OCI-LY1 (cell line): ENCODE measurements around the gene AKAP13.

ENCODE experiments used
- H2AFZ ChIP-seq: fragments of 200-600 bp; sonication (generic), shearing (Covaris generic); 2 replicates; pipeline ENCODE4 v1.6.0; 2014; ENCODE audit warnings: antibody characterized with exemption, mild to moderate bottlenecking, low read length
- H3F3A ChIP-seq: fragments of 200-600 bp; sonication (generic), shearing (Covaris generic); 2 replicates; pipeline ENCODE4 v1.6.0; 2014; ENCODE audit warnings: mild to moderate bottlenecking, antibody characterized with exemption, low read length, moderate library complexity; ENCODE audit not compliant: insufficient read depth
- H3K27ac ChIP-seq: fragments of 200-600 bp; sonication (generic); 2 replicates; pipeline ENCODE4 v1.5.1; 2014; ENCODE audit warnings: low read length, mixed run types, mild to moderate bottlenecking, low read depth; ENCODE audit not compliant: poor library complexity, severe bottlenecking
- H3K27me3 ChIP-seq: fragments of 200-600 bp; sonication (generic); 2 replicates; pipeline ENCODE4 v1.6.0; 2014; ENCODE audit warnings: antibody characterized with exemption, mild to moderate bottlenecking, low read length, moderate library complexity; ENCODE audit not compliant: insufficient read depth
- H3K36me3 ChIP-seq: fragments of 200-600 bp; sonication (generic); 2 replicates; pipeline ENCODE4 v1.6.1; 2014; ENCODE audit warnings: mild to moderate bottlenecking, antibody characterized with exemption, low read length, moderate library complexity, mixed read lengths; ENCODE audit not compliant: insufficient read depth
- H3K4me1 ChIP-seq: fragments of 200-600 bp; sonication (generic); 2 replicates; pipeline ENCODE4 v1.5.1; 2014; ENCODE audit warnings: mild to moderate bottlenecking, low read length, moderate library complexity; ENCODE audit not compliant: insufficient read depth, severe bottlenecking
- H3K4me2 ChIP-seq: fragments of 200-600 bp; sonication (generic), shearing (Covaris generic); 2 replicates; pipeline ENCODE4 v1.6.1; 2014; ENCODE audit warnings: low read length
- H3K4me3 ChIP-seq: fragments of 200-600 bp; sonication (generic); 2 replicates; pipeline ENCODE4 v1.5.1; 2014; ENCODE audit warnings: low read length, low read depth, mild to moderate bottlenecking, mixed read lengths; ENCODE audit not compliant: poor library complexity, severe bottlenecking
- H3K79me2 ChIP-seq: fragments of 200-600 bp; shearing (Covaris generic); 2 replicates; pipeline ENCODE4 v1.6.1; 2016; ENCODE audit warnings: mixed run types, low read length, mixed read lengths; ENCODE audit not compliant: insufficient read depth
- H3K9ac ChIP-seq: fragments of 200-600 bp; sonication (generic), shearing (Covaris generic); 2 replicates; pipeline ENCODE4 v1.6.1; 2014; ENCODE audit warnings: mild to moderate bottlenecking, low read length, mixed read lengths
- H3K9me2 ChIP-seq: fragments of 200-600 bp; sonication (generic), shearing (Covaris generic); 2 replicates; pipeline ENCODE4 v1.6.1; 2014; ENCODE audit warnings: low read depth, mild to moderate bottlenecking, low read length, mixed read lengths
- H3K9me3 ChIP-seq: fragments of 200-600 bp; shearing (Covaris generic); 2 replicates; pipeline ENCODE4 v1.6.1; 2014; ENCODE audit warnings: low read length, mixed read lengths
- H4K20me1 ChIP-seq: fragments of 200-600 bp; sonication (generic), shearing (Covaris generic); 2 replicates; pipeline ENCODE4 v1.6.0; 2016; ENCODE audit warnings: mild to moderate bottlenecking, low read length; ENCODE audit not compliant: insufficient read depth
- EZH2 ChIP-seq: fragments of 200-600 bp; sonication (generic), shearing (Covaris generic); IDR thresholded peaks from 2 replicates; pipeline ENCODE4 v1.8.0; 2017; ENCODE audit warnings: borderline replicate concordance, mixed run types, mild to moderate bottlenecking, antibody characterized with exemption, low read length, moderate library complexity, mixed read lengths
- TF ChIP-seq, protein P1 (sequence below): fragments of 200-600 bp; sonication (generic), shearing (Covaris generic); IDR thresholded peaks from 2 replicates; pipeline ENCODE4 v1.5.1; 2017; ENCODE audit warnings: mild to moderate bottlenecking, antibody characterized with exemption, low read length, moderate library complexity, mixed read lengths

AKAP13 gene

GRCh38 chr15:85718981-85719380, 338.6 kb downstream of the AKAP13 start:
- Histone ChIP-seq H3K9ac (peak overlapping the region; percentile 62), H3K9me3 (no peaks in the 10 kb centered on the region), H3F3A (0 out of 2 replicates have a peak, but pooled peaks cover 3% of the 10 kb centered on the region), H3K27ac (peak overlapping the region; percentile 90), H3K79me2 (no peaks in the 10 kb centered on the region), H3K27me3 (no peaks in the 10 kb centered on the region), H3K4me3 (peak overlapping the region; percentile 6), H4K20me1 (no peaks in the 10 kb centered on the region), H3K9me2 (no peaks in the 10 kb centered on the region), H3K4me2 (peak overlapping the region; percentile 42), H2AFZ (no peak overlapping the region), H3K36me3 (peaks cover 89% of the 10 kb centered on the region), H3K4me1 (peaks cover 45% of the 10 kb centered on the region)
- TF ChIP-seq, protein P1, sequence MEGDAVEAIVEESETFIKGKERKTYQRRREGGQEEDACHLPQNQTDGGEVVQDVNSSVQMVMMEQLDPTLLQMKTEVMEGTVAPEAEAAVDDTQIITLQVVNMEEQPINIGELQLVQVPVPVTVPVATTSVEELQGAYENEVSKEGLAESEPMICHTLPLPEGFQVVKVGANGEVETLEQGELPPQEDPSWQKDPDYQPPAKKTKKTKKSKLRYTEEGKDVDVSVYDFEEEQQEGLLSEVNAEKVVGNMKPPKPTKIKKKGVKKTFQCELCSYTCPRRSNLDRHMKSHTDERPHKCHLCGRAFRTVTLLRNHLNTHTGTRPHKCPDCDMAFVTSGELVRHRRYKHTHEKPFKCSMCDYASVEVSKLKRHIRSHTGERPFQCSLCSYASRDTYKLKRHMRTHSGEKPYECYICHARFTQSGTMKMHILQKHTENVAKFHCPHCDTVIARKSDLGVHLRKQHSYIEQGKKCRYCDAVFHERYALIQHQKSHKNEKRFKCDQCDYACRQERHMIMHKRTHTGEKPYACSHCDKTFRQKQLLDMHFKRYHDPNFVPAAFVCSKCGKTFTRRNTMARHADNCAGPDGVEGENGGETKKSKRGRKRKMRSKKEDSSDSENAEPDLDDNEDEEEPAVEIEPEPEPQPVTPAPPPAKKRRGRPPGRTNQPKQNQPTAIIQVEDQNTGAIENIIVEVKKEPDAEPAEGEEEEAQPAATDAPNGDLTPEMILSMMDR, result no peak
- TF ChIP-seq EZH2, result no peak

GRCh38 chr15:85722374-85723152, 342.2 kb downstream of the AKAP13 start:
- Histone ChIP-seq H3K27me3 (no peaks in the 10 kb centered on the region), H3K4me2 (no peak overlapping the region), H3K9ac (no peak overlapping the region), H3K4me1 (peaks cover 26% of the 10 kb centered on the region), H3K36me3 (peaks cover 97% of the 10 kb centered on the region), H4K20me1 (no peaks in the 10 kb centered on the region), H3K9me2 (no peaks in the 10 kb centered on the region), H3K27ac (no peak overlapping the region), H2AFZ (no peak overlapping the region), H3K4me3 (no peak overlapping the region), H3F3A (no peaks in the 10 kb centered on the region), H3K9me3 (no peaks in the 10 kb centered on the region), H3K79me2 (no peaks in the 10 kb centered on the region)
- TF ChIP-seq EZH2, result no peak

- peaks cover 98% of the 10 kb centered on the region for H3K36me3 ChIP-seq
- H3K79me2 ChIP-seq, result no peaks in the 10 kb centered on the region
- H3K9me2 ChIP-seq, result no peaks in the 10 kb centered on the region
- H3K4me1 ChIP-seq, result peaks cover 9% of the 10 kb centered on the region
- H3K4me3 ChIP-seq, result no peak overlapping the region
- H3K9me3 ChIP-seq, result no peaks in the 10 kb centered on the region
- H3K9ac ChIP-seq, result no peak overlapping the region
- H3K27ac ChIP-seq, result no peak overlapping the region
- no peak overlapping the region for H2AFZ ChIP-seq
- H3K4me2 ChIP-seq, result no peak overlapping the region
- TF ChIP-seq, protein P1, result no peak
- no peak for TF ChIP-seq EZH2
- no peaks in the 10 kb centered on the region for H3K27me3 ChIP-seq
- H3F3A ChIP-seq, result no peaks in the 10 kb centered on the region
- H4K20me1 ChIP-seq, result no peaks in the 10 kb centered on the region
Observed at GRCh38 chr15:85723960-85724945, 343.9 kb downstream of the AKAP13 start.
